ENCODE data around the gene USP27X. TPM values are rescaled to one million over a fixed set of nuclear protein-coding genes. Genes with fewer than 3 reads are reported as not detected.

USP27X gene
- total and polyA plus RNA-seq, 2 donors, result 2.5 to 2.9 TPM

DNA sequence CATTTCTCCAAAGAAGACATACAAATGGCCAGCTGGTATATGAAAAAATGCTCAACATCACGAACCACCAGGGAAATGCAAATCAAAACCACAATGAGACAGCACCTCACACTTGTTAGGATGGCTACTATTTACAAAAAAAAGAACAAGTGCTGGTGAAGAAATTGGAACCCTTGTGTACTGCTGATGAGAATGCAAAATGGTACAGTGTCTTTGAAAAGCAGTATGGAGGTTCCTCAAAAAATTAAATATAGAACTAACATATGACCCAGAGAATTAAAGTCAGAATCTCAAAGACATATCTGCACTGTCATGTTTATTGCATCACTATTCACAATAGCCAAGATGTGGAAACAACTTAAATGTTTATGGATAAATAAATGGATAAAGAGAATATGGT, 29.3 kb upstream of the USP27X start:
- WGBS, result 9% methylated on average over 1 of the region's 1 CpG
- H3K27ac ChIP-seq (ENCODE audit: low read depth in 1 of 2, low read length in 1 of 2), result no peak overlapping the region
- no peaks in the 10 kb centered on the region for H3K4me1 ChIP-seq (ENCODE audit: control insufficient read depth in 2 of 2, insufficient read depth in 2 of 2, low read length in 2 of 2)
- no peak overlapping the region for H3K4me3 ChIP-seq (ENCODE audit: low read length in 2 of 2)
- H3K36me3 ChIP-seq (ENCODE audit: control insufficient read depth in 2 of 2, insufficient read depth in 2 of 2, low read length in 1 of 2), result no peaks in the 10 kb centered on the region
- no peak for DNase-seq (ENCODE audit: low read depth in 6 of 9, low spot score in 9 of 9)
- H3K9me3 ChIP-seq (ENCODE audit: control insufficient read depth in 2 of 2, insufficient read depth in 1 of 2, low read length in 1 of 2), result no peaks in the 10 kb centered on the region
- no peaks in the 10 kb centered on the region for H3K27me3 ChIP-seq (ENCODE audit: control insufficient read depth in 2 of 2, insufficient read depth in 1 of 2, low read length in 1 of 2)

GRCh38 chrX:49853661-49854060, 25.6 kb upstream of the USP27X start:
- WGBS, result over 99% methylated on average over 6 of the region's 6 CpGs
- no peak overlapping the region for H3K4me3 ChIP-seq (ENCODE audit: low read length in 2 of 2)
- H3K4me1 ChIP-seq (ENCODE audit: control insufficient read depth in 2 of 2, insufficient read depth in 2 of 2, low read length in 2 of 2), result no peaks in the 10 kb centered on the region
- H3K27me3 ChIP-seq (ENCODE audit: control insufficient read depth in 2 of 2, insufficient read depth in 1 of 2, low read length in 1 of 2), result no peaks in the 10 kb centered on the region
- H3K27ac ChIP-seq (ENCODE audit: low read depth in 1 of 2, low read length in 1 of 2), result no peak overlapping the region
- H3K36me3 ChIP-seq (ENCODE audit: control insufficient read depth in 2 of 2, insufficient read depth in 2 of 2, low read length in 1 of 2), result no peaks in the 10 kb centered on the region
- no peaks in the 10 kb centered on the region for H3K9me3 ChIP-seq (ENCODE audit: control insufficient read depth in 2 of 2, insufficient read depth in 1 of 2, low read length in 1 of 2)
- no peak for DNase-seq (ENCODE audit: low read depth in 6 of 9, low spot score in 9 of 9)

GRCh38 chrX:49856819-49857218, 22.5 kb upstream of the USP27X start:
- Histone ChIP-seq H3K27ac (ENCODE audit: low read depth in 1 of 2, low read length in 1 of 2) (no peak overlapping the region), H3K9me3 (ENCODE audit: control insufficient read depth in 2 of 2, insufficient read depth in 1 of 2, low read length in 1 of 2) (no peaks in the 10 kb centered on the region), H3K36me3 (ENCODE audit: control insufficient read depth in 2 of 2, insufficient read depth in 2 of 2, low read length in 1 of 2) (no peaks in the 10 kb centered on the region), H3K4me3 (ENCODE audit: low read length in 2 of 2) (no peak overlapping the region), H3K4me1 (ENCODE audit: control insufficient read depth in 2 of 2, insufficient read depth in 2 of 2, low read length in 2 of 2) (no peaks in the 10 kb centered on the region), H3K27me3 (ENCODE audit: control insufficient read depth in 2 of 2, insufficient read depth in 1 of 2, low read length in 1 of 2) (no peaks in the 10 kb centered on the region)
- WGBS, result 92% methylated on average over 2 of the region's 2 CpGs
- DNase-seq (ENCODE audit: low read depth in 6 of 9, low spot score in 9 of 9), result no peak

GRCh38 chrX:49858341-49858740, 20.9 kb upstream of the USP27X start:
- Histone ChIP-seq H3K4me3 (ENCODE audit: low read length in 2 of 2) (no peak overlapping the region), H3K27ac (ENCODE audit: low read depth in 1 of 2, low read length in 1 of 2) (no peak overlapping the region), H3K27me3 (ENCODE audit: control insufficient read depth in 2 of 2, insufficient read depth in 1 of 2, low read length in 1 of 2) (no peaks in the 10 kb centered on the region), H3K36me3 (ENCODE audit: control insufficient read depth in 2 of 2, insufficient read depth in 2 of 2, low read length in 1 of 2) (no peaks in the 10 kb centered on the region), H3K9me3 (ENCODE audit: control insufficient read depth in 2 of 2, insufficient read depth in 1 of 2, low read length in 1 of 2) (no peaks in the 10 kb centered on the region), H3K4me1 (ENCODE audit: control insufficient read depth in 2 of 2, insufficient read depth in 2 of 2, low read length in 2 of 2) (no peaks in the 10 kb centered on the region)
- WGBS, result 63% methylated on average over 2 of the region's 2 CpGs
- no peak for DNase-seq (ENCODE audit: low read depth in 6 of 9, low spot score in 9 of 9)

GRCh38 chrX:49859491-49859890, 19.8 kb upstream of the USP27X start:
- H3K36me3 ChIP-seq (ENCODE audit: control insufficient read depth in 2 of 2, insufficient read depth in 2 of 2, low read length in 1 of 2), result no peaks in the 10 kb centered on the region
- H3K4me3 ChIP-seq (ENCODE audit: low read length in 2 of 2), result no peak overlapping the region
- H3K9me3 ChIP-seq (ENCODE audit: control insufficient read depth in 2 of 2, insufficient read depth in 1 of 2, low read length in 1 of 2), result no peaks in the 10 kb centered on the region
- no peak for DNase-seq (ENCODE audit: low read depth in 6 of 9, low spot score in 9 of 9)
- H3K27me3 ChIP-seq (ENCODE audit: control insufficient read depth in 2 of 2, insufficient read depth in 1 of 2, low read length in 1 of 2), result no peaks in the 10 kb centered on the region
- H3K4me1 ChIP-seq (ENCODE audit: control insufficient read depth in 2 of 2, insufficient read depth in 2 of 2, low read length in 2 of 2), result no peaks in the 10 kb centered on the region
- 100% methylated on average over 1 of the region's 1 CpG for WGBS
- H3K27ac ChIP-seq (ENCODE audit: low read depth in 1 of 2, low read length in 1 of 2), result no peak overlapping the region

GRCh38 chrX:49860867-49861535, 18.3 kb upstream of the USP27X start:
- WGBS, result 88% methylated on average over 2 of the region's 2 CpGs
- Histone ChIP-seq H3K27me3 (ENCODE audit: control insufficient read depth in 2 of 2, insufficient read depth in 1 of 2, low read length in 1 of 2) (no peaks in the 10 kb centered on the region), H3K36me3 (ENCODE audit: control insufficient read depth in 2 of 2, insufficient read depth in 2 of 2, low read length in 1 of 2) (no peaks in the 10 kb centered on the region), H3K4me3 (ENCODE audit: low read length in 2 of 2) (no peak overlapping the region), H3K4me1 (ENCODE audit: control insufficient read depth in 2 of 2, insufficient read depth in 2 of 2, low read length in 2 of 2) (no peaks in the 10 kb centered on the region), H3K27ac (ENCODE audit: low read depth in 1 of 2, low read length in 1 of 2) (no peak overlapping the region), H3K9me3 (ENCODE audit: control insufficient read depth in 2 of 2, insufficient read depth in 1 of 2, low read length in 1 of 2) (no peaks in the 10 kb centered on the region)
- DNase-seq (ENCODE audit: low read depth in 6 of 9, low spot score in 9 of 9), result no peak

DNA sequence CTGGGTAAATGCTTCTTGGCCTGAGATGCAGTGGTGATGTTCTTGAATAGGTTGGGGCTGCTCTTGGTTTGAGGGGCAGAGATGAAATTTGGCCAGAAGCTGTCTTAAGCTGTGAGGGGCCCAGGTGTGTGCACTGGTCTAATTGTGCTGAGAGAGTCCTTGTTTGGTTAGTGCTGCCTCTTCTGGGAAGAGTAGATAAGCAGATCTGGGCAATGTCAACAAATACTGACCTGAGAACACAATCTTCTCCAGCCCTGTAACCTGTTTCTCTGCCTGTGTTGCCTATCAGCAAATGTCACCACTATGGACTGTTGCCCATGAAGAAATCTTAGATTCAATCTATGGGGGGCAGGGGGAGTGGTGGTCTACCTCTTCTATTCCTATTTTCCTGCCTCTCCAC, 17.2 kb upstream of the USP27X start:
- Histone ChIP-seq H3K9me3 (ENCODE audit: control insufficient read depth in 2 of 2, insufficient read depth in 1 of 2, low read length in 1 of 2) (no peaks in the 10 kb centered on the region), H3K4me1 (ENCODE audit: control insufficient read depth in 2 of 2, insufficient read depth in 2 of 2, low read length in 2 of 2) (no peaks in the 10 kb centered on the region), H3K27ac (ENCODE audit: low read depth in 1 of 2, low read length in 1 of 2) (no peak overlapping the region), H3K36me3 (ENCODE audit: control insufficient read depth in 2 of 2, insufficient read depth in 2 of 2, low read length in 1 of 2) (no peaks in the 10 kb centered on the region), H3K27me3 (ENCODE audit: control insufficient read depth in 2 of 2, insufficient read depth in 1 of 2, low read length in 1 of 2) (no peaks in the 10 kb centered on the region), H3K4me3 (ENCODE audit: low read length in 2 of 2) (no peak overlapping the region)
- no peak for DNase-seq (ENCODE audit: low read depth in 6 of 9, low spot score in 9 of 9)

- Histone ChIP-seq H3K27me3 (ENCODE audit: control insufficient read depth in 2 of 2, insufficient read depth in 1 of 2, low read length in 1 of 2) (peaks cover 0 to 2% of the 10 kb centered on the region in 2 donors), H3K4me3 (ENCODE audit: low read length in 2 of 2) (no peak overlapping the region), H3K4me1 (ENCODE audit: control insufficient read depth in 2 of 2, insufficient read depth in 2 of 2, low read length in 2 of 2) (no peaks in the 10 kb centered on the region), H3K9me3 (ENCODE audit: control insufficient read depth in 2 of 2, insufficient read depth in 1 of 2, low read length in 1 of 2) (no peaks in the 10 kb centered on the region), H3K27ac (ENCODE audit: low read depth in 1 of 2, low read length in 1 of 2) (no peak overlapping the region), H3K36me3 (ENCODE audit: control insufficient read depth in 2 of 2, insufficient read depth in 2 of 2, low read length in 1 of 2) (no peaks in the 10 kb centered on the region)
- no peak for DNase-seq (ENCODE audit: low read depth in 6 of 9, low spot score in 9 of 9)
- WGBS, result 72% methylated on average over 1 of the region's 1 CpG
Measured at GRCh38 chrX:49868739-49869138, 10.5 kb upstream of the USP27X start.

DNA sequence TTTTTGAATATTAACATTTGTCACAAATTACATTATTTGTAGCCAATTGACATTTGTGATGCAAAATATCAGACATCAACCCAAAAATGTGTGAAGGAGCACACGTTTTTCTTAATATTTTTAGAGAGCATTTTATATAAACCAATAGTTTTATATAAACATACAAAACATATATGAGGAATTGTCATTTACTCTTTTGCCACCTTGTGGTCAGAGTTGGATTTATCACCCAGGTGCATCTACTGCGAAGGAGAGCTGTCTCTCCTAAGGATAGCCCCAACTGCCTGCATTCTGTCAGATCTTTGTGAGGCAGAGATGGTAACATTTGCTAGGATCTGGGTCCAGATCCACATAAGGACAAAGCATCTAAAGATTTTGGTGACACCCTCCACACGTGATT, 2.5 kb upstream of the USP27X start:
- Histone ChIP-seq H3K9me3 (ENCODE audit: control insufficient read depth in 2 of 2, insufficient read depth in 1 of 2, low read length in 1 of 2) (no peaks in the 10 kb centered on the region), H3K4me1 (ENCODE audit: control insufficient read depth in 2 of 2, insufficient read depth in 2 of 2, low read length in 2 of 2) (peaks cover 4 to 8% of the 10 kb centered on the region in 2 donors), H3K4me3 (ENCODE audit: low read length in 2 of 2) (no peak overlapping the region), H3K27me3 (ENCODE audit: control insufficient read depth in 2 of 2, insufficient read depth in 1 of 2, low read length in 1 of 2) (no peaks in the 10 kb centered on the region), H3K36me3 (ENCODE audit: control insufficient read depth in 2 of 2, insufficient read depth in 2 of 2, low read length in 1 of 2) (no peaks in the 10 kb centered on the region), H3K27ac (ENCODE audit: low read depth in 1 of 2, low read length in 1 of 2) (no peak overlapping the region)
- DNase-seq (ENCODE audit: low read depth in 6 of 9, low spot score in 9 of 9), result peak in 6 of 9 donors; percentile 11 to 59 (median 26)
- WGBS, result 5% methylated on average over 3 of the region's 3 CpGs
